GM13976 (cell line): ENCODE results near the gene IDH3G.

Source experiments
- DNase-seq: peaks from one replicate; pipeline ENCODE4 v3.0.0; 2012; ENCODE audit warnings: low spot score
- CTCF ChIP-seq: IDR thresholded peaks from 2 replicates; pipeline ENCODE4 v1.5.1; 2012; ENCODE audit warnings: borderline replicate concordance, mild to moderate bottlenecking; ENCODE audit not compliant: insufficient read depth; ENCODE audit errors: extremely low read depth, missing control alignments, control extremely low read depth
- in situ Hi-C: fragments of 300-500 bp; cut with MboI; formaldehyde crosslinking; loops from one replicate; pipeline ENCODE4 v1.12.0; 2022; ENCODE audit warnings: low sequenced_read_pairs, mixed read lengths, inconsistent platforms; ENCODE audit not compliant: unreplicated experiment

Gene IDH3G

GRCh38 chrX:153816831-153817690 lies 22.9 kb upstream of the IDH3G start:
- in situ Hi-C loops: no loop called here
- no peak for TF ChIP-seq CTCF
- no peak for DNase-seq

GRCh38 chrX:153814591-153815315 lies 20.6 kb upstream of the IDH3G start:
- in situ Hi-C loops: no loop called here
- no peak for DNase-seq
- no peak for TF ChIP-seq CTCF

GRCh38 chrX:153813161-153813560 lies 19.0 kb upstream of the IDH3G start:
- TF ChIP-seq CTCF: no peak
- in situ Hi-C loops: no loop called here

GRCh38 chrX:153812220-153812619 lies 18.0 kb upstream of the IDH3G start:
- in situ Hi-C loops: no loop called here
- no peak for DNase-seq
- no peak for TF ChIP-seq CTCF

More at GRCh38 chrX:153813161-153813560, 19.0 kb upstream of the IDH3G start:
- no peak for DNase-seq

- no peak for DNase-seq
Measured at GRCh38 chrX:153807976-153808375, 13.8 kb upstream of the IDH3G start.

More at GRCh38 chrX:153807976-153808375, 13.8 kb upstream of the IDH3G start:
- no peak for TF ChIP-seq CTCF
- in situ Hi-C loops: no loop called here
